Liver (tissue), 9 donors: ENCODE measurements around the gene DLEC1. TPM values are rescaled to one million over a fixed set of nuclear protein-coding genes. Genes with fewer than 3 reads are reported as not detected.

Experiments used
- DNase-seq: peaks from one replicate; pipeline ENCODE4 v3.0.0-alpha.2; 2017; ENCODE audit warnings: low spot score
- H3K27ac ChIP-seq, 2 donors: one replicate each; pipeline ENCODE4 v1.7.0; 2013; ENCODE audit warnings: inconsistent platforms in 2 of 2, low read length in 2 of 2, control low read depth in 1 of 2, low read depth in 1 of 2, mild to moderate bottlenecking in 1 of 2
- H3K27me3 ChIP-seq, 4 donors: one replicate each; pipeline versions ENCODE4 v1.6.1 to v1.7.0; 2013; ENCODE audit warnings: low read length in 3 of 4, inconsistent platforms in 1 of 4, mild to moderate bottlenecking in 1 of 4, moderate library complexity in 1 of 4; ENCODE audit not compliant: control insufficient read depth in 4 of 4, insufficient read depth in 4 of 4
- H3K36me3 ChIP-seq, 4 donors: one replicate each; pipeline versions ENCODE4 v1.6.1 to v1.7.0; 2013; ENCODE audit warnings: low read length in 3 of 4, mild to moderate bottlenecking in 3 of 4, low read depth in 1 of 4, moderate library complexity in 1 of 4; ENCODE audit not compliant: control insufficient read depth in 4 of 4, insufficient read depth in 3 of 4
- H3K4me1 ChIP-seq, 4 donors: one replicate each; pipeline versions ENCODE4 v1.6.1 to v1.7.0; 2013; ENCODE audit warnings: low read length in 3 of 4, mild to moderate bottlenecking in 3 of 4, moderate library complexity in 1 of 4; ENCODE audit not compliant: control insufficient read depth in 4 of 4, insufficient read depth in 4 of 4
- H3K4me3 ChIP-seq, 3 donors: one replicate each; pipeline versions ENCODE4 v1.6.1 to v1.7.0; 2013; ENCODE audit warnings: low read length in 3 of 3, control low read depth in 1 of 3, low read depth in 1 of 3, mild to moderate bottlenecking in 1 of 3
- H3K9ac ChIP-seq, 2 donors: one replicate each; pipeline ENCODE4 v1.7.0; 2013; ENCODE audit warnings: low read length in 2 of 2, mild to moderate bottlenecking in 2 of 2, moderate library complexity in 2 of 2, control low read depth in 1 of 2, low read depth in 1 of 2
- H3K9me3 ChIP-seq, 4 donors: one replicate each; pipeline versions ENCODE4 v1.6.1 to v1.7.0; 2013; ENCODE audit warnings: low read length in 3 of 4; ENCODE audit not compliant: control insufficient read depth in 4 of 4
- EGR1 ChIP-seq, 2 donors: IDR thresholded peaks; 2 replicates each; pipeline ENCODE4 v1.6.1; 2016 to 2018; ENCODE audit warnings: antibody characterized with exemption in 2 of 2, low read depth in 2 of 2
- FOXA1 ChIP-seq: IDR thresholded peaks from 2 replicates; pipeline ENCODE4 v1.6.1; 2016; ENCODE audit warnings: antibody characterized with exemption
- FOXA2 ChIP-seq: IDR thresholded peaks from 2 replicates; pipeline ENCODE4 v1.6.1; 2016; ENCODE audit warnings: antibody characterized with exemption
- GABPA ChIP-seq, 2 donors: IDR thresholded peaks in 1 of 2; conservative IDR thresholded peaks in 1 of 2; 2 replicates each; pipeline ENCODE4 v1.6.1; 2016; ENCODE audit warnings: antibody characterized with exemption in 2 of 2, mild to moderate bottlenecking in 1 of 2, moderate library complexity in 1 of 2
- HNF4A ChIP-seq, 2 donors: conservative IDR thresholded peaks; 2 replicates each; pipeline ENCODE4 v1.6.1; 2016; ENCODE audit warnings: antibody characterized with exemption in 2 of 2, mild to moderate bottlenecking in 2 of 2
- HNF4G ChIP-seq: IDR thresholded peaks from 2 replicates; pipeline ENCODE4 v1.6.1; 2016; ENCODE audit warnings: antibody characterized with exemption
- JUND ChIP-seq, 2 donors: IDR thresholded peaks; 2 replicates each; pipeline ENCODE4 v1.6.1; 2016; ENCODE audit warnings: antibody characterized with exemption in 2 of 2
- NR2F2 ChIP-seq: IDR thresholded peaks from 2 replicates; pipeline ENCODE4 v1.6.1; 2016; ENCODE audit warnings: antibody characterized with exemption
- RAD21 ChIP-seq, 2 donors: IDR thresholded peaks; 2 replicates each; pipeline ENCODE4 v1.6.1; 2016; ENCODE audit warnings: antibody characterized with exemption in 2 of 2, mild to moderate bottlenecking in 2 of 2
- RXRA ChIP-seq, 2 donors: IDR thresholded peaks; 2 replicates each; pipeline ENCODE4 v1.6.1; 2017 to 2018; ENCODE audit warnings: antibody characterized with exemption in 2 of 2, mild to moderate bottlenecking in 1 of 2
- SP1 ChIP-seq: IDR thresholded peaks from 2 replicates; pipeline ENCODE4 v1.6.1; 2018; ENCODE audit warnings: antibody characterized with exemption, mild to moderate bottlenecking
- TAF1 ChIP-seq: conservative IDR thresholded peaks from 2 replicates; pipeline ENCODE4 v1.6.1; 2016; ENCODE audit warnings: antibody characterized with exemption, mild to moderate bottlenecking
- YY1 ChIP-seq: IDR thresholded peaks from 2 replicates; pipeline ENCODE4 v1.6.1; 2016; ENCODE audit warnings: antibody characterized with exemption, mild to moderate bottlenecking
- WGBS: extraction: QIAGEN DNeasy Blood & Tissue Kit; methylation state at CpG from one replicate; pipeline ENCODE4 v1.1.7; 2013; 5-methylcytosine and 5-hydroxymethylcytosine counted together
- polyA plus RNA-seq, 2 donors: library from polyadenylated mRNA; stranded (reverse) in 1 of 2; unstranded in 1 of 2; fragments of 200-250 nt in 1 of 2; fragments of >200 nt in 1 of 2; fragmentation: Nextera tagmentation in 1 of 2; extraction: Ambion mirVana in 1 of 2; gene quantifications; one replicate each; pipeline versions ENCODE4 v1.2.1 to v1.2.3, GENCODE V29; 2013 to 2015
- total RNA-seq, 2 donors: library from RNA; depleted of rRNA; stranded (reverse); fragments of >200 nt; gene quantifications; one replicate each; pipeline ENCODE4 v1.2.3, GENCODE V29; 2014
- TF ChIP-seq, protein P1 (sequence below): IDR thresholded peaks from 2 replicates; pipeline ENCODE4 v1.6.1; 2016; ENCODE audit warnings: antibody characterized with exemption
- TF ChIP-seq, protein P2 (sequence below): IDR thresholded peaks from 2 replicates; pipeline ENCODE4 v1.6.1; 2016; ENCODE audit warnings: antibody characterized with exemption
- TF ChIP-seq, protein P3 (sequence below): IDR thresholded peaks from 2 replicates; pipeline ENCODE4 v1.6.1; 2016; ENCODE audit warnings: antibody characterized with exemption
- TF ChIP-seq, protein P4 (sequence below): IDR thresholded peaks from 2 replicates; pipeline ENCODE4 v1.6.1; 2016; ENCODE audit warnings: antibody characterized with exemption, mild to moderate bottlenecking
- donor health status: healthy.
- donor health status: healthy.
- donor health status: healthy.
- donor health status: healthy.
- donor health status: healthy.

Gene DLEC1
- total and polyA plus RNA-seq, 4 donors = 0.09 to 0.63 (median 0.30) TPM

DNA sequence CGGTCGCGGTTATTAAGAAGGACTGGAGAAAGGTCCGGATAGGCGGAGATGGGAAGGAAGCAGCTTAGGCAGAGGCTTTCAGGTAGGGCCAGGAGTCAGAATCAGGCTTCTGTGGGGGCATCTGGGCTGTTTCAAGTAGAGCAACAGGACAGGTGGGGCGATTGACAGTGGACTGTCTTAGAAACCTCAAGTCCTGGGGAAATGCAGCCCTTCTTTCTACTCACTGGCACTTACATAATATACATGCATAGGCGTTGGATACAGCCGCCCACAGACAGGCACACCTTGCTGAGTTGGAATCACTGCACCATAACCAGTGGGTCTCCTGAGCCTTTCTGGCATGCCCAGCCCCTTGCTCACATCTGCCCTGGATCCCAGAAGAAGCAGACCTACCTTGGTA is 100.2 kb downstream of the DLEC1 start:
- Histone ChIP-seq H3K9ac (peak overlapping the region; percentile 82 to 92), H3K9me3 (no peaks in the 10 kb centered on the region), H3K4me1 (peaks cover 4 to 43% (median 33%) of the 10 kb centered on the region in 4 donors), H3K4me3 (peak overlapping the region; percentile 78 to 96 (median 83)), H3K36me3 (peaks cover 2 to 19% (median 17%) of the 10 kb centered on the region in 4 donors), H3K27ac (peak overlapping the region; percentile 88 to 96), H3K27me3 (no peaks in the 10 kb centered on the region)
- WGBS = 4% methylated on average over 8 of the region's 8 CpGs
- TF ChIP-seq, protein P1, sequence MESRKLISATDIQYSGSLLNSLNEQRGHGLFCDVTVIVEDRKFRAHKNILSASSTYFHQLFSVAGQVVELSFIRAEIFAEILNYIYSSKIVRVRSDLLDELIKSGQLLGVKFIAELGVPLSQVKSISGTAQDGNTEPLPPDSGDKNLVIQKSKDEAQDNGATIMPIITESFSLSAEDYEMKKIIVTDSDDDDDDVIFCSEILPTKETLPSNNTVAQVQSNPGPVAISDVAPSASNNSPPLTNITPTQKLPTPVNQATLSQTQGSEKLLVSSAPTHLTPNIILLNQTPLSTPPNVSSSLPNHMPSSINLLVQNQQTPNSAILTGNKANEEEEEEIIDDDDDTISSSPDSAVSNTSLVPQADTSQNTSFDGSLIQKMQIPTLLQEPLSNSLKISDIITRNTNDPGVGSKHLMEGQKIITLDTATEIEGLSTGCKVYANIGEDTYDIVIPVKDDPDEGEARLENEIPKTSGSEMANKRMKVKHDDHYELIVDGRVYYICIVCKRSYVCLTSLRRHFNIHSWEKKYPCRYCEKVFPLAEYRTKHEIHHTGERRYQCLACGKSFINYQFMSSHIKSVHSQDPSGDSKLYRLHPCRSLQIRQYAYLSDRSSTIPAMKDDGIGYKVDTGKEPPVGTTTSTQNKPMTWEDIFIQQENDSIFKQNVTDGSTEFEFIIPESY = no peak
- TF ChIP-seq, protein P2, sequence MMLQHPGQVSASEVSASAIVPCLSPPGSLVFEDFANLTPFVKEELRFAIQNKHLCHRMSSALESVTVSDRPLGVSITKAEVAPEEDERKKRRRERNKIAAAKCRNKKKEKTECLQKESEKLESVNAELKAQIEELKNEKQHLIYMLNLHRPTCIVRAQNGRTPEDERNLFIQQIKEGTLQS = no peak
- TF ChIP-seq, protein P3, sequence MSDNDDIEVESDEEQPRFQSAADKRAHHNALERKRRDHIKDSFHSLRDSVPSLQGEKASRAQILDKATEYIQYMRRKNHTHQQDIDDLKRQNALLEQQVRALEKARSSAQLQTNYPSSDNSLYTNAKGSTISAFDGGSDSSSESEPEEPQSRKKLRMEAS = no peak
- TF ChIP-seq NR2F2 (no peak), HNF4G (no peak)
- no peak for DNase-seq

DNA sequence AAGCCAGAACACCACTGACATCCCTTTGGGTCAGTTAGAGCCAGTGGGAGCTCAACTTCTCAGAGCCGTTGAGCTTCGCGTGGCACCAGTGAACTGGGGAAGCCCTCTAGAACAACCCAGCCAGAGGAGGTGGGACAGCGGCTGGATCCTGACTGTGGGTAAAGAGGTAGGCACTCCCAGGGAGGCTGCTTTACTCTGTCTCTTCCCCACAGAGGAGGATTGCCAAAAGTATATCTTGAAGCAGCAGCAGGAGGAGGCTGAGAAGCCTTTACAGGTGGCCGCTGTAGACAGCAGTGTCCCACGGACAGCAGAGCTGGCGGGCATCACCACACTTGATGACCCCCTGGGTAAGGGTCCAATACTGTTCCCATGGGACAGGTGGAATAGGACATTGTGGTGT is 100.6 kb downstream of the DLEC1 start:
- Histone ChIP-seq H3K27me3 (no peaks in the 10 kb centered on the region), H3K4me1 (peaks cover 4 to 39% (median 28%) of the 10 kb centered on the region in 4 donors), H3K4me3 (peak overlapping the region; percentile 78 to 96 (median 83)), H3K27ac (peak overlapping the region in 1 of 2 donors; percentile 96), H3K9me3 (no peaks in the 10 kb centered on the region), H3K36me3 (peaks cover 2 to 19% (median 16%) of the 10 kb centered on the region in 4 donors), H3K9ac (peak overlapping the region; percentile 82 to 92)
- TF ChIP-seq HNF4G (no peak), NR2F2 (no peak), EGR1 (IDR thresholded peaks at IDR 0.05; ENCODE audit: low read depth in 2 of 2) (no peak), GABPA (IDR thresholded peaks at IDR 0.05 in 1 of 2, conservative IDR thresholded peaks at IDR 0.05 in 1 of 2) (no peak), RAD21 (IDR thresholded peaks at IDR 0.05) (no peak), FOXA1 (no peak), HNF4A (conservative IDR thresholded peaks at IDR 0.05) (no peak), YY1 (no peak), FOXA2 (no peak), RXRA (IDR thresholded peaks at IDR 0.05) (no peak), TAF1 (no peak), JUND (IDR thresholded peaks at IDR 0.05) (no peak), SP1 (no peak)
- TF ChIP-seq, protein P1 = no peak
- TF ChIP-seq, protein P4, sequence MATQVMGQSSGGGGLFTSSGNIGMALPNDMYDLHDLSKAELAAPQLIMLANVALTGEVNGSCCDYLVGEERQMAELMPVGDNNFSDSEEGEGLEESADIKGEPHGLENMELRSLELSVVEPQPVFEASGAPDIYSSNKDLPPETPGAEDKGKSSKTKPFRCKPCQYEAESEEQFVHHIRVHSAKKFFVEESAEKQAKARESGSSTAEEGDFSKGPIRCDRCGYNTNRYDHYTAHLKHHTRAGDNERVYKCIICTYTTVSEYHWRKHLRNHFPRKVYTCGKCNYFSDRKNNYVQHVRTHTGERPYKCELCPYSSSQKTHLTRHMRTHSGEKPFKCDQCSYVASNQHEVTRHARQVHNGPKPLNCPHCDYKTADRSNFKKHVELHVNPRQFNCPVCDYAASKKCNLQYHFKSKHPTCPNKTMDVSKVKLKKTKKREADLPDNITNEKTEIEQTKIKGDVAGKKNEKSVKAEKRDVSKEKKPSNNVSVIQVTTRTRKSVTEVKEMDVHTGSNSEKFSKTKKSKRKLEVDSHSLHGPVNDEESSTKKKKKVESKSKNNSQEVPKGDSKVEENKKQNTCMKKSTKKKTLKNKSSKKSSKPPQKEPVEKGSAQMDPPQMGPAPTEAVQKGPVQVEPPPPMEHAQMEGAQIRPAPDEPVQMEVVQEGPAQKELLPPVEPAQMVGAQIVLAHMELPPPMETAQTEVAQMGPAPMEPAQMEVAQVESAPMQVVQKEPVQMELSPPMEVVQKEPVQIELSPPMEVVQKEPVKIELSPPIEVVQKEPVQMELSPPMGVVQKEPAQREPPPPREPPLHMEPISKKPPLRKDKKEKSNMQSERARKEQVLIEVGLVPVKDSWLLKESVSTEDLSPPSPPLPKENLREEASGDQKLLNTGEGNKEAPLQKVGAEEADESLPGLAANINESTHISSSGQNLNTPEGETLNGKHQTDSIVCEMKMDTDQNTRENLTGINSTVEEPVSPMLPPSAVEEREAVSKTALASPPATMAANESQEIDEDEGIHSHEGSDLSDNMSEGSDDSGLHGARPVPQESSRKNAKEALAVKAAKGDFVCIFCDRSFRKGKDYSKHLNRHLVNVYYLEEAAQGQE = no peak
- TF ChIP-seq, protein P3 = no peak
- TF ChIP-seq, protein P2 = no peak
- DNase-seq = peak; percentile 32
- 82% methylated on average over 7 of the region's 7 CpGs for WGBS
